GM23338 (cell line): ENCODE results near the gene FPR1. TPM values are rescaled to one million over a fixed set of nuclear protein-coding genes. Genes with fewer than 3 reads are reported as not detected.

Experiments
- ATAC-seq: fragments of 200-7000 bp; cut with Tn5 transposase; 3 replicates; pipeline ENCODE4 v1.9.1; 2020
- DNase-seq: peaks from one replicate; pipeline ENCODE4 v3.0.0-alpha.2; 2015; ENCODE audit warnings: low spot score
- H2AFZ ChIP-seq: fragments of 200-600 bp; sonication (generic); 2 replicates; pipeline ENCODE4 v1.8.0; 2016; ENCODE audit warnings: antibody characterized with exemption, mild to moderate bottlenecking, moderate library complexity
- H3F3A ChIP-seq: fragments of 200-600 bp; sonication (generic); replicated peaks from 2 replicates; pipeline ENCODE4 v1.8.0; 2017; ENCODE audit warnings: antibody characterized with exemption, mixed run types, low read depth
- H3K27ac ChIP-seq: fragments of 200-600 bp; sonication (generic); 2 replicates; pipeline ENCODE4 v1.6.1; 2016; ENCODE audit warnings: low read depth
- H3K27me3 ChIP-seq: fragments of 200-600 bp; sonication (generic); 2 replicates; pipeline ENCODE4 v1.8.0; 2016; ENCODE audit warnings: mild to moderate bottlenecking, mixed run types, moderate library complexity; ENCODE audit not compliant: insufficient read depth
- H3K36me3 ChIP-seq: fragments of 200-600 bp; sonication (generic); 2 replicates; pipeline ENCODE4 v1.8.0; 2016; ENCODE audit warnings: mild to moderate bottlenecking; ENCODE audit not compliant: insufficient read depth
- H3K4me1 ChIP-seq: fragments of 200-600 bp; sonication (generic); 2 replicates; pipeline ENCODE4 v1.8.0; 2016; ENCODE audit warnings: mild to moderate bottlenecking, moderate library complexity; ENCODE audit not compliant: insufficient read depth
- H3K4me2 ChIP-seq: fragments of 200-600 bp; sonication (generic); 2 replicates; pipeline ENCODE4 v1.7.1; 2017; ENCODE audit warnings: mixed run types
- H3K4me3 ChIP-seq: fragments of 200-600 bp; sonication (generic); 2 replicates; pipeline ENCODE4 v1.6.1; 2016; ENCODE audit warnings: mixed run types
- H3K79me2 ChIP-seq: fragments of 200-600 bp; sonication (generic); replicated peaks from 2 replicates; pipeline ENCODE4 v1.8.0; 2017; ENCODE audit warnings: mild to moderate bottlenecking; ENCODE audit not compliant: insufficient read depth
- H3K9me2 ChIP-seq: fragments of 200-600 bp; sonication (generic); 2 replicates; pipeline ENCODE4 v1.8.0; 2017; ENCODE audit not compliant: insufficient read depth
- H4K20me1 ChIP-seq: fragments of 200-600 bp; sonication (generic); replicated peaks from 2 replicates; pipeline ENCODE4 v1.8.0; 2017; ENCODE audit warnings: mild to moderate bottlenecking; ENCODE audit not compliant: insufficient read depth
- H3K27ac Mint-ChIP-seq: 2 replicates; pipeline ENCODE4 v1.8.0; 2020; ENCODE audit warnings: inconsistent platforms, mild to moderate bottlenecking, moderate library complexity, mixed read lengths
- H3K27me3 Mint-ChIP-seq: 3 replicates; pipeline ENCODE4 v1.8.0; 2022; ENCODE audit warnings: low read depth, mild to moderate bottlenecking, moderate library complexity, mixed read lengths, inconsistent platforms; ENCODE audit not compliant: insufficient read depth, poor library complexity
- H3K36me3 Mint-ChIP-seq: 3 replicates; pipeline ENCODE4 v1.8.0; 2021; ENCODE audit warnings: low read depth, mild to moderate bottlenecking, inconsistent platforms, moderate library complexity, mixed read lengths
- H3K4me1 Mint-ChIP-seq: 3 replicates; pipeline ENCODE4 v1.8.0; 2020; ENCODE audit warnings: mild to moderate bottlenecking, inconsistent platforms, mixed read lengths
- H3K4me3 Mint-ChIP-seq: 3 replicates; pipeline ENCODE4 v1.8.0; 2021; ENCODE audit warnings: moderate library complexity, mild to moderate bottlenecking, inconsistent platforms, mixed read lengths
- H3K9me3 Mint-ChIP-seq: 3 replicates; pipeline ENCODE4 v1.8.0; 2020; ENCODE audit warnings: moderate library complexity, mild to moderate bottlenecking, inconsistent platforms, mixed read lengths
- CREB1 ChIP-seq: fragments of 250-450 bp; sonication (Bioruptor Pico); IDR thresholded peaks from 2 replicates; pipeline ENCODE4 v1.5.0; 2020; ENCODE audit warnings: low read depth, mild to moderate bottlenecking, moderate library complexity
- CTCF ChIP-seq, 2 experiments: fragments of 200-600 bp in 1 of 2; sonication (generic) in 1 of 2; conservative IDR thresholded peaks; 2 replicates each; pipeline versions ENCODE4 v1.5.1 to v1.6.1; 2016 to 2017; ENCODE audit warnings: antibody characterized with exemption in 2 of 2, low read depth in 2 of 2, mild to moderate bottlenecking in 2 of 2, moderate library complexity in 1 of 2
- ETS1 ChIP-seq: IDR thresholded peaks from 2 replicates; pipeline ENCODE4 v1.6.1; 2016; ENCODE audit warnings: antibody characterized with exemption
- EZH2 ChIP-seq: fragments of 200-600 bp; sonication (generic); IDR thresholded peaks from one replicate; pipeline ENCODE4 v1.8.0; 2017; ENCODE audit warnings: antibody characterized with exemption, mild to moderate bottlenecking, low read depth; ENCODE audit not compliant: unreplicated experiment
- EZH2phosphoT487 ChIP-seq: fragments of 200-600 bp; sonication (generic); IDR thresholded peaks from one replicate; pipeline ENCODE4 v1.8.1; 2018; ENCODE audit warnings: antibody characterized with exemption; ENCODE audit not compliant: unreplicated experiment
- JUNB ChIP-seq: IDR thresholded peaks from one replicate; pipeline ENCODE4 v1.6.1; 2016; ENCODE audit warnings: antibody characterized with exemption; ENCODE audit not compliant: unreplicated experiment
- NANOG ChIP-seq: IDR thresholded peaks from 2 replicates; pipeline ENCODE4 v1.6.1; 2016; ENCODE audit warnings: antibody characterized with exemption, borderline replicate concordance
- POLR2AphosphoS5 ChIP-seq: IDR thresholded peaks from 2 replicates; pipeline ENCODE4 v1.6.1; 2016; ENCODE audit warnings: antibody characterized with exemption, low read depth
- REST ChIP-seq: IDR thresholded peaks from one replicate; pipeline ENCODE4 v1.6.1; 2018; ENCODE audit warnings: antibody characterized with exemption; ENCODE audit not compliant: unreplicated experiment
- STAT1 ChIP-seq: IDR thresholded peaks from one replicate; pipeline ENCODE4 v1.6.1; 2016; ENCODE audit warnings: antibody characterized with exemption; ENCODE audit not compliant: unreplicated experiment
- ZNF114 ChIP-seq: fragments of 250-450 bp; sonication (Bioruptor Pico); IDR thresholded peaks from 2 replicates; pipeline ENCODE4 v1.5.0; 2020; ENCODE audit warnings: mild to moderate bottlenecking, moderate library complexity
- ZNF331 ChIP-seq: fragments of 250-450 bp; sonication (Bioruptor Pico); IDR thresholded peaks from 2 replicates; pipeline ENCODE4 v1.5.0; 2020; ENCODE audit warnings: low read depth, mild to moderate bottlenecking, moderate library complexity
- ZNF462 ChIP-seq: fragments of 250-450 bp; sonication (Bioruptor Pico); IDR thresholded peaks from 2 replicates; pipeline ENCODE4 v1.5.0; 2020; ENCODE audit warnings: mild to moderate bottlenecking, moderate library complexity
- polyA plus RNA-seq: library from polyadenylated mRNA; unstranded; fragments of >200 nt; fragmentation: Nextera tagmentation; extraction: Ambion mirVana; gene quantifications from 2 replicates; pipeline ENCODE4 v1.2.1, GENCODE V29; 2016
- total RNA-seq: library from RNA; depleted of rRNA; stranded (reverse); fragments of >200 nt; shearing (Covaris generic); gene quantifications from 2 replicates; pipeline ENCODE4 v1.2.3, GENCODE V29; 2014

FPR1 gene
- total and polyA plus RNA-seq, 2 experiments from 2014 or later = not detected

- Mint-ChIP-seq H3K27me3 (peaks cover 26% of the 10 kb centered on the region), H3K4me1 (peaks cover 27% of the 10 kb centered on the region), H3K9me3 (no peaks in the 10 kb centered on the region; the same call in 1 of the 3 replicates), H3K4me3 (peak overlapping the region; percentile 87), H3K27ac (peak overlapping the region; percentile 97), H3K36me3 (peaks cover 40% of the 10 kb centered on the region)
- H3K4me2 ChIP-seq = peak overlapping the region; percentile 82
- no peaks in the 10 kb centered on the region for H3K79me2 ChIP-seq
- H3K9me2 ChIP-seq = no peaks in the 10 kb centered on the region
- peaks cover 18% of the 10 kb centered on the region for H3K4me1 ChIP-seq
- no peaks in the 10 kb centered on the region; the same call in 1 of the 2 replicates for H4K20me1 ChIP-seq
- H2AFZ ChIP-seq = peak overlapping the region; percentile 84
- peak overlapping the region; percentile 66 for H3K4me3 ChIP-seq
- ATAC-seq (no peak), DNase-seq (no peak)
- H3F3A ChIP-seq = peaks cover 3% of the 10 kb centered on the region; the same call in 1 of the 2 replicates
- H3K27ac ChIP-seq = peak overlapping the region; percentile 94
- H3K36me3 ChIP-seq = no peaks in the 10 kb centered on the region
- no peak for TF ChIP-seq EZH2phosphoT487
- no peak for TF ChIP-seq POLR2AphosphoS5
- TF ChIP-seq JUNB = no peak
- no peak for TF ChIP-seq ZNF462 (CRISPR knock-in tag)
- no peak for TF ChIP-seq NANOG
- TF ChIP-seq ZNF114 (CRISPR knock-in tag) = no peak
- no peak for TF ChIP-seq ETS1
- no peak for TF ChIP-seq ZNF331 (CRISPR knock-in tag)
- no peak for TF ChIP-seq REST
- no peak for TF ChIP-seq CTCF (conservative IDR thresholded peaks at IDR 0.05; ENCODE audit: low read depth in 2 of 2)
- no peak for TF ChIP-seq EZH2
- TF ChIP-seq STAT1 = no peak
- no peak for TF ChIP-seq CREB1 (CRISPR knock-in tag)
- H3K27me3 ChIP-seq = no peaks in the 10 kb centered on the region
Measured at GRCh38 chr19:51701468-51702100, 50.1 kb downstream of the FPR1 start.
